AG09319 (cell line): ENCODE measurements around the gene TAF11L5.
"Not testable (repeated sequence)": the region's sequence is repeated elsewhere in the genome, so short reads cannot be mapped to it uniquely, and the experiment has no call there.

Experiments
- DNase-seq: peaks from one replicate; pipeline ENCODE4 v3.0.0-alpha.2; 2010; ENCODE audit warnings: low read depth; ENCODE audit errors: extremely low read depth
- CTCF ChIP-seq: IDR thresholded peaks from 2 replicates; pipeline ENCODE4 v1.5.1; 2011; ENCODE audit warnings: low read depth, mild to moderate bottlenecking, inconsistent platforms, low read length, moderate library complexity

The TAF11L5 gene

GRCh38 chr5:17497446-17497845 is 27.6 kb upstream of the TAF11L5 start:
- no peak for TF ChIP-seq CTCF
- DNase-seq, result no peak

GRCh38 chr5:17497931-17498330 is 27.1 kb upstream of the TAF11L5 start, which contains the start of gene TAF11L2:
TSS of gene TAF11L2 (plus strand) at chr5:17498231.
- DNase-seq, result not testable (repeated sequence)

GRCh38 chr5:17511775-17512325 is 13.2 kb upstream of the TAF11L5 start:
- no peak for TF ChIP-seq CTCF
- DNase-seq, result no peak

GRCh38 chr5:17517526-17517925 is 7.5 kb upstream of the TAF11L5 start:
- not testable (repeated sequence) for DNase-seq

- not testable (repeated sequence) for DNase-seq
These were observed 7.0 kb upstream of the TAF11L5 start, which contains the start of gene TAF11L3 for GRCh38 chr5:17518067-17518466. TSS of gene TAF11L3 (plus strand) at chr5:17518367.

DNA sequence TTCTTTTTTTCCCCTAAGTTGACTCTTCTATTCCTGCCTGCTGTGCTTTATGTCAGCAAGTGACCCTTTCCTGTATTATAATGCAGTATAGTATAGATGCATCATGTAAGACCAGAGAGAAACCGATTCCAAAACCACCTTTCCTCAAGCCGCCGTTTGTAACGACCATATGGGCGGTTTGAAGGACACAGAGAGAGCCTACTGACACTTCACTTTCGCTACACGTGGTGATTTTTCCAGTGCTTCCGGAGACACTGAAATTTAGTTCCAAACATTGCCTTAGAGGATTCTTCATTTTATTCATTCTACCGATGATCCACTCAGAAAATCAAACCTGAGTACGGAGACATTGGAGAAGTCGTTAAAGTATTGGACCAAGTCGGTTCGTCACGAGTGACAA is 5.5 kb upstream of the TAF11L5 start:
- DNase-seq, result not testable (repeated sequence)

DNA sequence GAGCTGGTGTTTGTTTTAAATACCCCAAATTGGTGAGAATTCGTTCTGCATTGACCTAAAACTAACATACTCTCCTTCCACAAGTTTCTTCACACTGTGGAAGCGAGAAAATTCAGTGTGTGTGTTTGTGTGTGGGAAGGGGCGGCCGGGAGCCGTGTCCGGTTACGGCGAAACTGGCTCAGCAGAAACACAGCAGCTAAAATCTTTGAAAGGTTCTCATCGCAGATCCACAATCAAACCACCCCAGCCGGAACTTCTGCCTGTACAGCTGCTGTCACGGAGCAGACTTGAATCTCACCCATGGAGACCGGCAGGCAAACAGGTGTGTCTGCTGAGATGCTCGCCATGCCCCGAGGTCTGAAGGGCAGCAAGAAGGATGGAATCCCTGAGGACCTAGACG is 3.5 kb upstream of the TAF11L5 start, which contains the start of gene TAF11L4:
TSS of gene TAF11L4 (plus strand) at position 301 of the 400 bp plus-strand sequence.
- not testable (repeated sequence) for DNase-seq

GRCh38 chr5:17526504-17526903 is 1.5 kb downstream of the TAF11L5 start:
- not testable (repeated sequence) for DNase-seq

- not testable (repeated sequence) for DNase-seq
These were observed 3.3 kb downstream of the TAF11L5 start, which contains the start of gene TAF11L6 for GRCh38 chr5:17528369-17528768. TSS of gene TAF11L6 (plus strand) at chr5:17528669.
